ENCODE measurements around the gene VAMP8. TPM values are rescaled to one million over a fixed set of nuclear protein-coding genes. Genes with fewer than 3 reads are reported as not detected.
A peak's percentile ranks its signal among the peaks of the same experiment; 100 is the strongest.

Gene VAMP8
- total and polyA plus RNA-seq, 2 donors (not counting 3 experiments of a cell fraction or from before 2014, with no cell fraction given) = 39.0 to 68.7 TPM

DNA sequence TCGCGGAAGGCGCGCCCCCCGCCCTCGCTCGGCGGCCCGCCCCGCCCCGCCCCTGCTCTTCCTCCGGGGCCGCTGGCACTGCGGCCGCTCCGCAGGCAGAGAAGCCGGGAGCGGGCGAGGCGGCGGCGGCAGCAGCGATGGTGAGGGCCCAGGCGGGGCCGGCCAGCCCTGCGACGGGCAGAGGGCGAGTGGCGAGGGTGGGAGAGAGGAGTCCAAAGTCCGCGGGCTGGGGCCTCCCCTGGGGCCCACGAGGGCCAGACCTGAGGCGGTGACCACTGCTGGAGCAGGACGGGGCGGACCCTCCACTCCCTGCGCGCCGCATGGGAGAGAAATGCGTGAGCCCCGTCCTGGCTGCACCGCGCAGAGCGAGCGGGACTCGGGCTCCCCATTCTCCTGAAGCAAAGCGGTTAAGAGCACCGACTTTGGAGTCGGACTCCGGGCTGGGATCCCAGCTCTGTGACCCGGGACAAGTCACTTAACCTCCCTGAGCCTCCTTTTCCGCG is 7.0 kb downstream of the VAMP8 start, which contains the start of gene VAMP5:
Gene VAMP5 (plus strand): TSS at position 78 of the 503 bp plus-strand sequence. CDS start 60 bp downstream, at position 138.
- no peak for FAIRE-seq
- TF ChIP-seq JUN (IDR thresholded peaks at IDR 0.05; ENCODE audit: borderline replicate concordance, insufficient read depth, insufficient read length, low read depth) (no peak), POLR2AphosphoS5 (IDR thresholded peaks at IDR 0.05; ENCODE audit: insufficient read depth, low read depth, low read length) (peak; percentile 64)
- peak within 1 kb of the TSS; percentile 66 for H3K27ac ChIP-seq (ENCODE audit: insufficient read depth, low read depth, low read length)
- no peaks in the 10 kb centered on the region for H3K9me3 ChIP-seq (replicated peaks; ENCODE audit: control insufficient read depth, insufficient read depth, low read length)
- H2AFZ ChIP-seq (ENCODE audit: low read depth, low read length) = peak within 1 kb of the TSS; percentile 62
- dilution Hi-C loops (cut with MboI; ENCODE audit: extremely low pct_ligation_motif_present, low sequenced_read_pairs) = no loop called here
- DNase-seq (ENCODE audit: low read depth, low spot score) = peak; percentile 44
- peak within 1 kb of the TSS; percentile 17 to 58 (median 55) for H3K4me3 ChIP-seq (replicated peaks in 1 of 3; ENCODE audit: insufficient read depth in 1 of 3, low read depth in 1 of 3, low read length in 3 of 3)
- H3K9me1 ChIP-seq (replicated peaks; ENCODE audit: control insufficient read depth, extremely low read depth, insufficient read depth, low read length) = no peaks in the 10 kb centered on the region
- H3K36me3 ChIP-seq (ENCODE audit: control insufficient read depth in 2 of 2, extremely low read depth in 1 of 2, insufficient read depth in 2 of 2, low read length in 2 of 2) = no peaks in the 10 kb centered on the region
- no peaks in the 10 kb centered on the region for H3K27me3 ChIP-seq (ENCODE audit: control insufficient read depth in 2 of 2, insufficient read depth in 2 of 2, low read length in 2 of 2)
- peaks cover 20% of the 10 kb centered on the region for H3K79me2 ChIP-seq (ENCODE audit: control insufficient read depth, insufficient read depth, low read length)
- intact Hi-C loops (cut with micrococcal nuclease) = loop anchor here (2.0 kb wide), 1 partner anchor 32 kb away; the partner anchor contains the start of gene USP39
- POLR2A ChIA-PET = interaction anchor here (1.3 kb wide), 1 partner anchor 22 kb away, joined by 5 read pairs; no protein-coding TSS in a partner anchor
- peak within 1 kb of the TSS; percentile 88 for H3K4me2 ChIP-seq (ENCODE audit: insufficient read depth, low read length)
- no peaks in the 10 kb centered on the region for H4K20me1 ChIP-seq (replicated peaks; ENCODE audit: control insufficient read depth, extremely low read depth, insufficient read depth, low read length)
- H3K9ac ChIP-seq (replicated peaks; ENCODE audit: extremely low read depth, insufficient read depth, low read length) = peak within 1 kb of the TSS; percentile 78
- CTCF ChIA-PET = no interaction called here
- H3K4me1 ChIP-seq (ENCODE audit: control insufficient read depth, extremely low read depth, insufficient read depth, low read length) = peaks cover 49% of the 10 kb centered on the region
- TSS peak; percentile 19 for BruUV-seq (replicated peaks)

- H3K4me3 ChIP-seq (replicated peaks in 1 of 3; ENCODE audit: insufficient read depth in 1 of 3, low read depth in 1 of 3, low read length in 3 of 3) = peak overlapping the region; percentile 17 to 58 (median 55)
- H3K4me1 ChIP-seq (ENCODE audit: control insufficient read depth, extremely low read depth, insufficient read depth, low read length) = peaks cover 56% of the 10 kb centered on the region
- no peaks in the 10 kb centered on the region for H3K27me3 ChIP-seq (ENCODE audit: control insufficient read depth in 2 of 2, insufficient read depth in 2 of 2, low read length in 2 of 2)
- ChIA-PET CTCF (interaction anchor here (0.6 to 0.9 kb wide), 3 partner anchors 8 to 47 kb away, joined by 3 to 5 read pairs (median 4); partner anchors contain the start of genes RNF181 and VAMP8), POLR2A (interaction anchor here (0.6 to 1.3 kb wide), 6 partner anchors 10 to 77 kb away, joined by 3 to 8 read pairs (median 6); partner anchors contain the start of genes C2orf68, MAT2A, RNF181 and USP39)
- H3K27ac ChIP-seq (ENCODE audit: insufficient read depth, low read depth, low read length) = peak overlapping the region; percentile 66
- dilution Hi-C loops (cut with MboI; ENCODE audit: extremely low pct_ligation_motif_present, low sequenced_read_pairs) = no loop called here
- intact Hi-C loops (cut with micrococcal nuclease) = loop anchor here (1.0 to 2.0 kb wide), 4 partner anchors 10 to 32 kb away; partner anchors contain the start of genes GGCX, RNF181, TMEM150A and USP39
- peak; percentile 92 for FAIRE-seq
- BruUV-seq (replicated peaks) = TSS peak; percentile 82
- H3K4me2 ChIP-seq (ENCODE audit: insufficient read depth, low read length) = peak overlapping the region; percentile 40
- peak; percentile 90 for DNase-seq (ENCODE audit: low read depth, low spot score)
- no peaks in the 10 kb centered on the region for H3K36me3 ChIP-seq (ENCODE audit: control insufficient read depth in 2 of 2, extremely low read depth in 1 of 2, insufficient read depth in 2 of 2, low read length in 2 of 2)
- H4K20me1 ChIP-seq (replicated peaks; ENCODE audit: control insufficient read depth, extremely low read depth, insufficient read depth, low read length) = no peaks in the 10 kb centered on the region
- H3K9me3 ChIP-seq (replicated peaks; ENCODE audit: control insufficient read depth, insufficient read depth, low read length) = no peaks in the 10 kb centered on the region
- H2AFZ ChIP-seq (ENCODE audit: low read depth, low read length) = no peak overlapping the region
- TF ChIP-seq GATA2 (IDR thresholded peaks at IDR 0.05; ENCODE audit: insufficient read depth, insufficient read length, low read depth, low read length) (peak; percentile 88), JUN (IDR thresholded peaks at IDR 0.05; ENCODE audit: borderline replicate concordance, insufficient read depth, insufficient read length, low read depth) (peak; percentile 85), POLR2A (IDR thresholded peaks at IDR 0.05; ENCODE audit: low read depth, low read length) (peak; percentile 82), FOS (IDR thresholded peaks at IDR 0.05; ENCODE audit: borderline replicate concordance, insufficient read depth, low read length) (peak; percentile 84), EZH2 (IDR thresholded peaks at IDR 0.05; ENCODE audit: borderline replicate concordance, low read depth, low read length, severe bottlenecking) (no peak), POLR2AphosphoS5 (IDR thresholded peaks at IDR 0.05; ENCODE audit: insufficient read depth, low read depth, low read length) (peak; percentile 67), MYC (IDR thresholded peaks at IDR 0.05; ENCODE audit: low read depth, low read length) (no peak)
- TF ChIP-seq, protein P1, sequence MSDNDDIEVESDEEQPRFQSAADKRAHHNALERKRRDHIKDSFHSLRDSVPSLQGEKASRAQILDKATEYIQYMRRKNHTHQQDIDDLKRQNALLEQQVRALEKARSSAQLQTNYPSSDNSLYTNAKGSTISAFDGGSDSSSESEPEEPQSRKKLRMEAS (IDR thresholded peaks at IDR 0.05; ENCODE audit: insufficient read depth, insufficient read length) = no peak
- TF ChIP-seq, protein P2, sequence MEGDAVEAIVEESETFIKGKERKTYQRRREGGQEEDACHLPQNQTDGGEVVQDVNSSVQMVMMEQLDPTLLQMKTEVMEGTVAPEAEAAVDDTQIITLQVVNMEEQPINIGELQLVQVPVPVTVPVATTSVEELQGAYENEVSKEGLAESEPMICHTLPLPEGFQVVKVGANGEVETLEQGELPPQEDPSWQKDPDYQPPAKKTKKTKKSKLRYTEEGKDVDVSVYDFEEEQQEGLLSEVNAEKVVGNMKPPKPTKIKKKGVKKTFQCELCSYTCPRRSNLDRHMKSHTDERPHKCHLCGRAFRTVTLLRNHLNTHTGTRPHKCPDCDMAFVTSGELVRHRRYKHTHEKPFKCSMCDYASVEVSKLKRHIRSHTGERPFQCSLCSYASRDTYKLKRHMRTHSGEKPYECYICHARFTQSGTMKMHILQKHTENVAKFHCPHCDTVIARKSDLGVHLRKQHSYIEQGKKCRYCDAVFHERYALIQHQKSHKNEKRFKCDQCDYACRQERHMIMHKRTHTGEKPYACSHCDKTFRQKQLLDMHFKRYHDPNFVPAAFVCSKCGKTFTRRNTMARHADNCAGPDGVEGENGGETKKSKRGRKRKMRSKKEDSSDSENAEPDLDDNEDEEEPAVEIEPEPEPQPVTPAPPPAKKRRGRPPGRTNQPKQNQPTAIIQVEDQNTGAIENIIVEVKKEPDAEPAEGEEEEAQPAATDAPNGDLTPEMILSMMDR (IDR thresholded peaks at IDR 0.05; ENCODE audit: extremely low read depth in 1 of 2, insufficient read depth in 1 of 2, low read depth in 1 of 2, low read length in 2 of 2) = no peak
- H3K9ac ChIP-seq (replicated peaks; ENCODE audit: extremely low read depth, insufficient read depth, low read length) = peak overlapping the region; percentile 78
- no peaks in the 10 kb centered on the region for H3K9me1 ChIP-seq (replicated peaks; ENCODE audit: control insufficient read depth, extremely low read depth, insufficient read depth, low read length)
- peaks cover 20% of the 10 kb centered on the region for H3K79me2 ChIP-seq (ENCODE audit: control insufficient read depth, insufficient read depth, low read length)
Observed at GRCh38 chr2:85584857-85585780, 7.7 kb downstream of the VAMP8 start.

Data from endothelial cell of umbilical vein (primary cell).